SK-N-MC (cell line): Measurements from ENCODE around the gene SAMD11.
"Not testable (repeated sequence)": the region's sequence is repeated elsewhere in the genome, so short reads cannot be mapped to it uniquely, and the experiment has no call there.

Experiments used
- DNase-seq: peaks from one replicate; pipeline ENCODE4 v3.0.0-alpha.2; 2011; ENCODE audit warnings: low read depth, low spot score
- H3K27ac ChIP-seq: fragments of 200-600 bp; sonication (generic); 2 replicates; pipeline ENCODE4 v1.5.1; 2016; ENCODE audit warnings: mixed run types
- H3K36me3 ChIP-seq: fragments of 200-600 bp; sonication (generic); 2 replicates; pipeline ENCODE4 v1.6.1; 2017; ENCODE audit warnings: antibody characterized with exemption, low read length, mixed read lengths; ENCODE audit not compliant: insufficient read depth
- H3K4me3 ChIP-seq: fragments of 200-600 bp; sonication (generic); 2 replicates; pipeline ENCODE4 v1.5.1; 2016
- H3K9ac ChIP-seq: fragments of 200-600 bp; sonication (generic); 2 replicates; pipeline ENCODE4 v1.8.0; 2017; ENCODE audit warnings: mixed run types, mixed read lengths; ENCODE audit not compliant: insufficient read length
- H3K9me3 ChIP-seq: fragments of 200-600 bp; sonication (generic); 2 replicates; pipeline ENCODE4 v1.6.1; 2017; ENCODE audit warnings: low read depth, mild to moderate bottlenecking, antibody characterized with exemption, low read length, moderate library complexity, mixed read lengths
- EZH2 ChIP-seq: fragments of 200-600 bp; sonication (generic); IDR thresholded peaks from one replicate; pipeline ENCODE4 v1.6.1; 2017; ENCODE audit warnings: antibody characterized with exemption
- FOXP2 ChIP-seq: optimal IDR thresholded peaks from 2 replicates; pipeline ENCODE3; 2011; ENCODE audit warnings: mild to moderate bottlenecking, moderate library complexity; ENCODE audit not compliant: insufficient read depth; ENCODE audit errors: extremely low read length, control extremely low read depth
- POLR2AphosphoS5 ChIP-seq: IDR thresholded peaks from 2 replicates; pipeline ENCODE4 v1.6.1; 2012; ENCODE audit warnings: mild to moderate bottlenecking, low read depth, low read length, borderline replicate concordance

Gene SAMD11

GRCh38 chr1:944341-945325, 20.9 kb downstream of the SAMD11 start:
- Histone ChIP-seq H3K27ac (peak overlapping the region; percentile 82), H3K36me3 (peaks cover 45% of the 10 kb centered on the region), H3K9ac (no peak overlapping the region)

GRCh38 chr1:945688-946556, 22.2 kb downstream of the SAMD11 start:
- peak overlapping the region; percentile 82; the same call in 1 of the 2 replicates for H3K27ac ChIP-seq
- H3K4me3 ChIP-seq, result no peak overlapping the region
- DNase-seq, result no peak
- no peaks in the 10 kb centered on the region for H3K9me3 ChIP-seq
- TF ChIP-seq EZH2 (no peak), POLR2AphosphoS5 (no peak), FOXP2 (no peak)
- H3K9ac ChIP-seq, result no peak overlapping the region
- H3K36me3 ChIP-seq, result peaks cover 58% of the 10 kb centered on the region

More at GRCh38 chr1:944341-945325, 20.9 kb downstream of the SAMD11 start:
- TF ChIP-seq FOXP2, result no peak
- peak; percentile 51; the same call in 1 of the 2 replicates for TF ChIP-seq POLR2AphosphoS5
- Histone ChIP-seq H3K4me3 (peak overlapping the region; percentile 17; the same call in 1 of the 2 replicates), H3K9me3 (no peaks in the 10 kb centered on the region)
- DNase-seq, result no peak

- H3K27ac ChIP-seq, DNase-seq, H3K9me3 ChIP-seq, H3K4me3 ChIP-seq, H3K9ac ChIP-seq: not testable (repeated sequence)
- H3K36me3 ChIP-seq, result peaks cover 67% of the 10 kb centered on the region
Observed at GRCh38 chr1:946811-947210, 23.1 kb downstream of the SAMD11 start.

- Histone ChIP-seq H3K9me3 (no peaks in the 10 kb centered on the region), H3K27ac (peak overlapping the region; percentile 22; the same call in 1 of the 2 replicates), H3K9ac (no peak overlapping the region), H3K4me3 (no peak overlapping the region), H3K36me3 (peaks cover 78% of the 10 kb centered on the region)
- no peak for TF ChIP-seq FOXP2
- no peak for TF ChIP-seq POLR2AphosphoS5
- no peak for TF ChIP-seq EZH2
- DNase-seq, result no peak
Observed at GRCh38 chr1:947958-948357, 24.2 kb downstream of the SAMD11 start.

- Histone ChIP-seq H3K36me3 (peaks cover 86% of the 10 kb centered on the region), H3K27ac (no peak overlapping the region), H3K9me3 (no peaks in the 10 kb centered on the region), H3K4me3 (no peak overlapping the region), H3K9ac (no peak overlapping the region)
- DNase-seq, result no peak
- TF ChIP-seq FOXP2, result no peak
- no peak for TF ChIP-seq POLR2AphosphoS5
- TF ChIP-seq EZH2, result no peak
Observed at GRCh38 chr1:950268-950667, 26.5 kb downstream of the SAMD11 start.

GRCh38 chr1:950881-951280, 27.2 kb downstream of the SAMD11 start:
- no peak for DNase-seq
- Histone ChIP-seq H3K9ac (no peak overlapping the region), H3K27ac (no peak overlapping the region), H3K36me3 (peaks cover 86% of the 10 kb centered on the region), H3K4me3 (no peak overlapping the region), H3K9me3 (no peaks in the 10 kb centered on the region)
- TF ChIP-seq POLR2AphosphoS5 (no peak), EZH2 (no peak), FOXP2 (no peak)

GRCh38 chr1:951364-951763, 27.6 kb downstream of the SAMD11 start:
- Histone ChIP-seq H3K9me3 (no peaks in the 10 kb centered on the region), H3K4me3 (no peak overlapping the region), H3K27ac (no peak overlapping the region), H3K36me3 (peaks cover 86% of the 10 kb centered on the region), H3K9ac (no peak overlapping the region)
- no peak for DNase-seq
- no peak for TF ChIP-seq EZH2
- TF ChIP-seq POLR2AphosphoS5, result no peak
- TF ChIP-seq FOXP2, result no peak

- Histone ChIP-seq H3K36me3 (peaks cover 90% of the 10 kb centered on the region), H3K4me3 (no peak overlapping the region), H3K9ac (no peak overlapping the region), H3K9me3 (no peaks in the 10 kb centered on the region), H3K27ac (no peak overlapping the region)
- DNase-seq, result no peak
- no peak for TF ChIP-seq POLR2AphosphoS5
Observed at GRCh38 chr1:952201-952600, 28.5 kb downstream of the SAMD11 start.
